Brain microvascular endothelial cell (primary cell): ENCODE results near the gene AUTS2.

Source experiments
- DNase-seq: peaks from one replicate; pipeline ENCODE4 v3.0.0-alpha.2; 2020
- H3K27ac ChIP-seq: fragments of 250-450 bp; sonication (Bioruptor Pico); 2 replicates; pipeline ENCODE4 v1.5.1; 2020; ENCODE audit warnings: mild to moderate bottlenecking, moderate library complexity
- H3K27me3 ChIP-seq: fragments of 250-450 bp; sonication (Bioruptor Pico); replicated peaks from 2 replicates; pipeline ENCODE4 v1.5.1; 2020; ENCODE audit warnings: mild to moderate bottlenecking
- H3K36me3 ChIP-seq: fragments of 250-450 bp; sonication (Bioruptor Pico); replicated peaks from 2 replicates; pipeline ENCODE4 v1.5.1; 2020; ENCODE audit warnings: mild to moderate bottlenecking
- H3K4me3 ChIP-seq: 2 replicates; pipeline ENCODE4 v1.5.1; 2011; ENCODE audit warnings: low read depth, mild to moderate bottlenecking, control low read depth, low read length, moderate library complexity
- CTCF ChIP-seq: IDR thresholded peaks from 2 replicates; pipeline ENCODE4 v1.5.1; 2011; ENCODE audit warnings: low read depth, mild to moderate bottlenecking, moderate library complexity, low read length, control low read depth, inconsistent platforms; ENCODE audit errors: missing control alignments
- in situ Hi-C: cut with HindIII; loops from 2 replicates; pipeline ENCODE4 v1.10.0; 2017; ENCODE audit warnings: low sequenced_read_pairs, low pct_ligation_motif_present

Gene AUTS2

DNA sequence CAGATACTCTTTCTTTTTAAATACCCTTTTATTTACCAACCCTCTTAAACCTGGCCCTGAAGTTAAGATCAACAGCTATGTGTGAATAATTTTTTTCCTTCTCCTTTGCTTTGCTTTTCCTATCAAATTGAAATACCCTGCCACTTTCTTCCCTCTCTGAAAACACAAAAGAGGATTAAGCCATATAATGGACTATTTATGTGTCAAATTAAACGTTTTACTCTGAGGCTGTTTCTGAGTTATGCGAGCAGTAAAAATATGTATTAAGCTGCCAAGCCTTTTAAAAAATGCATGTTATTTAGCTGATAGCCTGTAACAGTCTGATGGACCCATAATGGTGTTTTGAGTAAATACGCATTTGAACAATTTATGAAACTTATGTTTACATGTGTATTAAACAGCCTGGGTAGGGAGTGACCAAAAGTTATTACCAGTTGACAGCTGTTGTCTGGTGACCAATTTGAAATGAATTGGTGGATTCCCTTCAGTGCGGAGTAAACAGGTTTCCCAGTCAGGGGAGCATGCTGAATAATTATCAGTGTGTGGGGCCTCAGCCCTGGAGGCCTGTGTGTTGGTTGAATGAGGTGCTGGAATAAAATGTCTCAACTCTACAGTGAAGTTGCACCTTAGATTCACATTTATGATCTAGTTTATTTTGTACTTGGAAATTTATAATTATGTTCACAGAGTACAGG is 89.6 kb downstream of the AUTS2 start:
- Histone ChIP-seq H3K36me3 (no peaks in the 10 kb centered on the region), H3K27ac (no peak overlapping the region), H3K4me3 (no peak overlapping the region), H3K27me3 (no peaks in the 10 kb centered on the region)
- no peak for DNase-seq
- no peak for TF ChIP-seq CTCF
- in situ Hi-C loops, result no loop called here

DNA sequence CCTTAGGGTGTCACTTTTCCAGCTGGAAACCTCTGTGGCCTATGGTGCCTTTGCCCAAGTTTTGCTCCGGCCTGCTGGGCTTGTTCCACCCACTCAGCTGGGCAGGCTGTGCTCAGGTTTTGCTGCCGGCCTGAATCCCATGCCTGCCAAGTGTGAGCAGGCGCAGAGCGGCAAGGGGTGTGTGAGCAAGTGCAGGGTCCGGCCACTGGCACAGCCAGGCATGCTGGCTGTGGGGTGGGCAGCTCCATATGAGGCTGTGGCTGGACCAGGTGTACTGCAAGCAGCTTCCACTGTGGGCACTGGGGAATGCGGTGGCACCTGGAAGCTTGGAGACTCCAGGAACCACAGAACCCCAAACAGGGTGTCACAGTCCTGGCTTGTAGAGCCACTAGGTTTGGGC is 92.1 kb downstream of the AUTS2 start:
- no peak overlapping the region for H3K27ac ChIP-seq
- no peak for TF ChIP-seq CTCF
- in situ Hi-C loops, result no loop called here
- no peaks in the 10 kb centered on the region for H3K36me3 ChIP-seq
- no peak overlapping the region for H3K4me3 ChIP-seq
- DNase-seq, result no peak
- no peaks in the 10 kb centered on the region for H3K27me3 ChIP-seq

- in situ Hi-C loops, result no loop called here
- no peak overlapping the region for H3K27ac ChIP-seq
- no peaks in the 10 kb centered on the region for H3K27me3 ChIP-seq
- no peak for DNase-seq
- H3K4me3 ChIP-seq, result no peak overlapping the region
- H3K36me3 ChIP-seq, result no peaks in the 10 kb centered on the region
- no peak for TF ChIP-seq CTCF
These were observed 93.1 kb downstream of the AUTS2 start for GRCh38 chr7:69691327-69691726.

DNA sequence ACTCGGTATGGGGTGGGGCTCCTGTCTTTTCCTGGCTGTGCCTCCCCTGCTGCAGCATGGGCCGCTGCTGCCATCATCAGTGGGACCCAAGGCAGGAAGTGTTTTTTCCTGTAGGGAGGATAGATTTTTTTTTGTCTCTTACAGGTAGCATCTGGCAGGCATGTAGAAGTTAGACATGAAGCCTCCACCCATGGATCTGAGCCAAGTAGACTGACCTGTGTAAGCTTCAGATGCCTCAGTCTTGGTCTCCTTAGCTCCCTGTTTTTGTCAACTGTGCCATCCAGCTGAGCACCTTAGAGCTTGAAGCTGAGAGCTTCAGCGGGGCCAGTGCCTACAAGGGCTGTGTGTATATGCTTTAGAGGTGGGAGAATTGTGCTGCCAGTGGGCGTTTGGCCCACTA is 93.5 kb downstream of the AUTS2 start:
- no peak for TF ChIP-seq CTCF
- DNase-seq, result no peak
- Histone ChIP-seq H3K27me3 (no peaks in the 10 kb centered on the region), H3K27ac (no peak overlapping the region), H3K4me3 (no peak overlapping the region), H3K36me3 (no peaks in the 10 kb centered on the region)
- in situ Hi-C loops, result no loop called here

GRCh38 chr7:69692611-69693010 is 94.3 kb downstream of the AUTS2 start:
- Histone ChIP-seq H3K4me3 (no peak overlapping the region), H3K36me3 (no peaks in the 10 kb centered on the region), H3K27me3 (no peaks in the 10 kb centered on the region), H3K27ac (no peak overlapping the region)
- TF ChIP-seq CTCF, result no peak
- no peak for DNase-seq
- in situ Hi-C loops, result no loop called here

GRCh38 chr7:69693042-69693441 is 94.8 kb downstream of the AUTS2 start:
- Histone ChIP-seq H3K4me3 (no peak overlapping the region), H3K36me3 (no peaks in the 10 kb centered on the region), H3K27me3 (no peaks in the 10 kb centered on the region), H3K27ac (no peak overlapping the region)
- DNase-seq, result no peak
- in situ Hi-C loops, result no loop called here
- TF ChIP-seq CTCF, result no peak
